ENCODE measurements around the gene SLC22A23.

SLC22A23 gene

DNA sequence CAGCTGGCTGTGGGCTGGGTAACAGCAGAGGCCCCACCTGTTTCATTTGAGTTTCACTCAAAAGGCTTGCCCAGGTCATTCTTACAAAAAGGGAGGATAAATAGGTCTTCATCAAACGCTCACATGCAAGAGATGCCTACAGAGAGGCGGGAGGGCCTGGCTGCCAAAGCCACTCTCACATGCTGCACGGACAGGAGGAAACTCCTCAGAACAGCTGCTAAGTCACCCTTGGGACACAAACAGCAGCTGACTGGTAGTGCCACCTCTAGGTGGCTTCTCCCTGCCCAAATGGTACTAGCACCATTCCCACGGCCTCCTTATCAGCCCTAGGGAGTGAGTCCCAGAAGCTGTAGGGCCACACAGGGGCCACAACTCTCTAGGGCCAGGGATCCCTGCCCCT is 23.8 kb downstream of the SLC22A23 start:
- TF ChIP-seq EGR1 (IDR thresholded peaks at IDR 0.05): no peak
- no peak for TF ChIP-seq TAF1 (IDR thresholded peaks at IDR 0.05; ENCODE audit: low read depth)
- TF ChIP-seq YY1 (IDR thresholded peaks at IDR 0.05; ENCODE audit: low read depth): no peak
- no peak for TF ChIP-seq FOXM1 (IDR thresholded peaks at IDR 0.05; ENCODE audit: borderline replicate concordance, low read depth)
- TF ChIP-seq NFIC (IDR thresholded peaks at IDR 0.05): no peak
- TF ChIP-seq, protein P1, sequence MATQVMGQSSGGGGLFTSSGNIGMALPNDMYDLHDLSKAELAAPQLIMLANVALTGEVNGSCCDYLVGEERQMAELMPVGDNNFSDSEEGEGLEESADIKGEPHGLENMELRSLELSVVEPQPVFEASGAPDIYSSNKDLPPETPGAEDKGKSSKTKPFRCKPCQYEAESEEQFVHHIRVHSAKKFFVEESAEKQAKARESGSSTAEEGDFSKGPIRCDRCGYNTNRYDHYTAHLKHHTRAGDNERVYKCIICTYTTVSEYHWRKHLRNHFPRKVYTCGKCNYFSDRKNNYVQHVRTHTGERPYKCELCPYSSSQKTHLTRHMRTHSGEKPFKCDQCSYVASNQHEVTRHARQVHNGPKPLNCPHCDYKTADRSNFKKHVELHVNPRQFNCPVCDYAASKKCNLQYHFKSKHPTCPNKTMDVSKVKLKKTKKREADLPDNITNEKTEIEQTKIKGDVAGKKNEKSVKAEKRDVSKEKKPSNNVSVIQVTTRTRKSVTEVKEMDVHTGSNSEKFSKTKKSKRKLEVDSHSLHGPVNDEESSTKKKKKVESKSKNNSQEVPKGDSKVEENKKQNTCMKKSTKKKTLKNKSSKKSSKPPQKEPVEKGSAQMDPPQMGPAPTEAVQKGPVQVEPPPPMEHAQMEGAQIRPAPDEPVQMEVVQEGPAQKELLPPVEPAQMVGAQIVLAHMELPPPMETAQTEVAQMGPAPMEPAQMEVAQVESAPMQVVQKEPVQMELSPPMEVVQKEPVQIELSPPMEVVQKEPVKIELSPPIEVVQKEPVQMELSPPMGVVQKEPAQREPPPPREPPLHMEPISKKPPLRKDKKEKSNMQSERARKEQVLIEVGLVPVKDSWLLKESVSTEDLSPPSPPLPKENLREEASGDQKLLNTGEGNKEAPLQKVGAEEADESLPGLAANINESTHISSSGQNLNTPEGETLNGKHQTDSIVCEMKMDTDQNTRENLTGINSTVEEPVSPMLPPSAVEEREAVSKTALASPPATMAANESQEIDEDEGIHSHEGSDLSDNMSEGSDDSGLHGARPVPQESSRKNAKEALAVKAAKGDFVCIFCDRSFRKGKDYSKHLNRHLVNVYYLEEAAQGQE (IDR thresholded peaks at IDR 0.05; ENCODE audit: low read depth): no peak
- TF ChIP-seq, protein P2, sequence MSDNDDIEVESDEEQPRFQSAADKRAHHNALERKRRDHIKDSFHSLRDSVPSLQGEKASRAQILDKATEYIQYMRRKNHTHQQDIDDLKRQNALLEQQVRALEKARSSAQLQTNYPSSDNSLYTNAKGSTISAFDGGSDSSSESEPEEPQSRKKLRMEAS (IDR thresholded peaks at IDR 0.05): no peak
- no peak for TF ChIP-seq CEBPB (IDR thresholded peaks at IDR 0.05)
- no peak for TF ChIP-seq TEAD4 (IDR thresholded peaks at IDR 0.05)
- TF ChIP-seq, protein P3, sequence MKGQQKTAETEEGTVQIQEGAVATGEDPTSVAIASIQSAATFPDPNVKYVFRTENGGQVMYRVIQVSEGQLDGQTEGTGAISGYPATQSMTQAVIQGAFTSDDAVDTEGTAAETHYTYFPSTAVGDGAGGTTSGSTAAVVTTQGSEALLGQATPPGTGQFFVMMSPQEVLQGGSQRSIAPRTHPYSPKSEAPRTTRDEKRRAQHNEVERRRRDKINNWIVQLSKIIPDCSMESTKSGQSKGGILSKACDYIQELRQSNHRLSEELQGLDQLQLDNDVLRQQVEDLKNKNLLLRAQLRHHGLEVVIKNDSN (IDR thresholded peaks at IDR 0.05): no peak
- no peak for TF ChIP-seq ZBTB7A (IDR thresholded peaks at IDR 0.05; ENCODE audit: low read depth)

DNA sequence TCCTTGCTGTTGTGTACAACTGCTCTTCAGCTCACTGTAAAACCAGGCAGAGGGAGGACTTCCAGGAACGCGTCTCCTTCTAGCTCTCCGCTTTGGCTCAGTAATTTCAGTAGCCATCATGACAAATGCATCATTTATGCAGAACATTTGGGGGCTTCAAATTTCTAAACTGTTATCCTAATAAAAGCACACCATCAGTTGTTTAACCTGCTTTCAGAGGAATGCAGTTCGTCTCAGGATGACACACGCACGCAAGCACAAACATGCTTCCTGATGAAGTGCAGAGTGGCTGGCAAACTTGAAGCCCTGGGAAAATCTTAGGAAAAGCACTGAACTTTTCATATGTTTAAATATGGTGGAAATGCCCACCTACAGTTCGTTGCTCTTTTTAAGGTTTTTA is 24.4 kb downstream of the SLC22A23 start:
- no peak for TF ChIP-seq CREB1 (IDR thresholded peaks at IDR 0.05; ENCODE audit: low read depth)
- TF ChIP-seq FOXM1 (IDR thresholded peaks at IDR 0.05; ENCODE audit: borderline replicate concordance, low read depth): no peak
- TF ChIP-seq CEBPB (IDR thresholded peaks at IDR 0.05): no peak
- no peak for TF ChIP-seq TEAD4 (IDR thresholded peaks at IDR 0.05)
- no peak for TF ChIP-seq EGR1 (IDR thresholded peaks at IDR 0.05)
- no peak for TF ChIP-seq RAD21 (IDR thresholded peaks at IDR 0.05; ENCODE audit: low read depth)
- TF ChIP-seq NFIC (IDR thresholded peaks at IDR 0.05): no peak
- TF ChIP-seq, protein P3 (IDR thresholded peaks at IDR 0.05): no peak

DNA sequence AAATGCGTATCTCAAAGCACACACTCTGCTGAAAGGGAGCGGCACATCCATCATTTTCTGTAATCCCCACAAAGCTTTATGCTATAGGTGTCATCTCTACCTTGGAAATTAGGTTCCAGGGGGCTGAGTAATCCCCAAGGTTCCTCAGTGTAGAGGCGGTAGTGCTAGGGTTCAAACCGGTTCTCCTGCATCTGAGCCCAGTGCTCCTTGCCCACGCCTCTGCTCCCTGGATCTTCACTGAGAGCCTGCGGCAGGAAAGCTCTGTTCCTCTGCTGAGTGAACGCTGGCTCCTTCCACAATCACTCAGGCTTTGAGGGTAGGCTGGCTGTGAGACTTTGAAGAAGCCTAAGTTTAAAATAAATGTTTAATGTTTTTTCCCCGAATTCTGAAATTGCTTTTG is 24.9 kb downstream of the SLC22A23 start:
- TF ChIP-seq, protein P3 (IDR thresholded peaks at IDR 0.05): no peak
- TF ChIP-seq EP300 (IDR thresholded peaks at IDR 0.05; ENCODE audit: borderline replicate concordance) (no peak), TCF12 (IDR thresholded peaks at IDR 0.05; ENCODE audit: low read depth) (no peak), CEBPB (IDR thresholded peaks at IDR 0.05) (no peak), NFIC (IDR thresholded peaks at IDR 0.05) (no peak), RAD21 (IDR thresholded peaks at IDR 0.05; ENCODE audit: low read depth) (no peak), CREB1 (IDR thresholded peaks at IDR 0.05; ENCODE audit: low read depth) (no peak)
- TF ChIP-seq, protein P2 (IDR thresholded peaks at IDR 0.05): no peak

DNA sequence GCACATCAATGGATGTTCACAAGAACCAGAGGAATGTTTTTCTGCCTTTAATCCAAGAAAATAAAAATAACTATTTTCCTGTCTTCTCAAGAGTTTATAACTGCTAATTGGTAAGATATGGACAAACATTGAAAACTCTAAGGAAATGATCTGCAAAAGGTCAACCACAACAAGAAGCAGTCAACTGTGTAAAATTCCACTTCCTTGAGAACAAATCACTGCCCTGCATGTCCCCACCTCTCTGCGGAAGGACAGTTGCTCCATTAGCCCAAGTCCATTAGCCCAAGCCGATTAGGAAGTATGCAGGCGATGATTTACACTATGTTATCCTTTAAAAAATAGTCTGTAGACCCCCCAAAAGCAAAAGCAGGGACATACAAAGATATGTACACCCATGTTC is 27.6 kb downstream of the SLC22A23 start:
- TF ChIP-seq, protein P2 (IDR thresholded peaks at IDR 0.05): no peak
- no peak for TF ChIP-seq CEBPB (IDR thresholded peaks at IDR 0.05)
- TF ChIP-seq, protein P1 (IDR thresholded peaks at IDR 0.05; ENCODE audit: low read depth): no peak

DNA sequence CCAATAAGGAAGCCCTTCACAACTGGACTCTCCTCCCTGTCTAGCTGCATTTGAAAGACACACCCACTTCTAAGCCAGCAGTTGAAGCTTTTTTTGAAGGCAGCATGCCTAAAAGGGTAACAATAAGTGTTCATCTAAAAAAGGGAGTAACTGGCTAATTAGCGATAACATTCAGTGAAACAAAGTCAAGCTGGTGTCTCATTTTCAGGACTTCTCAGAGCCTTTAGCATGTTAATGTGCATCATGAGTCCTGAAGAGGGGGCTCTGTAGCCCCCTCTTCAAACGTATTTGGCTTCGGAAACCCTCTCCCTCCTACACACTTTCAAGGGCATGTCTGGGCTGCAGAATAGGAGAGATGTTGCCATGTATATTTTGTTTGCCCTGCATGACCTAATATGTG is 28.1 kb downstream of the SLC22A23 start:
- TF ChIP-seq, protein P2 (IDR thresholded peaks at IDR 0.05): no peak
- TF ChIP-seq FOXM1 (IDR thresholded peaks at IDR 0.05; ENCODE audit: borderline replicate concordance, low read depth): no peak
- TF ChIP-seq TEAD4 (IDR thresholded peaks at IDR 0.05): no peak
- no peak for TF ChIP-seq TCF12 (IDR thresholded peaks at IDR 0.05; ENCODE audit: low read depth)
- TF ChIP-seq RAD21 (IDR thresholded peaks at IDR 0.05; ENCODE audit: low read depth): no peak
- no peak for TF ChIP-seq TAF1 (IDR thresholded peaks at IDR 0.05; ENCODE audit: low read depth)

DNA sequence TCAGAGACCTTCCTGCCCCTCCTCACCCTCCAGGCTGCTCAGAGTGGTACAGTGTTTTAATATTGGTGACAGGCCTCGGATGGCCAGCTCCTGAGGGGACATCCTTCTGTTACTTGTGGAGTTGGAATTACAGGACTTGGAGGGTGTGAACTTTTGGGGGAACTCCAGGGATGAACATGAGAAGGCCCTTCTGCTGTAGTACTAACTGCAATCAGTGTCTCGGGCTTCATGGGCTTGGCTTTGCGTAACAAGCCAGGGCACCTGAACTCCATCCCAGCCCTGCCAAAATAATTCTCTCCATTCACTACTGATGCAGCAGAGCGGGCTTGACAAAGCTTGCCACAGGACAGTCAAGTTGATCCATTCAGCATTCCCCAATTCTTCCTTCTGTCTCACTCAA is 28.6 kb downstream of the SLC22A23 start:
- TF ChIP-seq CEBPB (IDR thresholded peaks at IDR 0.05) (no peak), YY1 (IDR thresholded peaks at IDR 0.05; ENCODE audit: low read depth) (no peak), EGR1 (IDR thresholded peaks at IDR 0.05) (no peak)
